Neural cell (in vitro differentiated cells): ENCODE results near the gene FRMD4A. TPM values are rescaled to one million over a fixed set of nuclear protein-coding genes. Genes with fewer than 3 reads are reported as not detected.

Experiments
- H2AFZ ChIP-seq: fragments of 200-600, 300-800 bp; sonication (generic), shearing (Covaris generic); 2 replicates; pipeline ENCODE4 v1.6.0; 2014; ENCODE audit warnings: low read depth, mild to moderate bottlenecking, antibody characterized with exemption, low read length, moderate library complexity
- H3F3A ChIP-seq: fragments of 200-600 bp; shearing (Covaris generic); 2 replicates; pipeline ENCODE4 v1.6.1; 2016; ENCODE audit warnings: mild to moderate bottlenecking, moderate library complexity, mixed read lengths, antibody characterized with exemption, low read length; ENCODE audit not compliant: insufficient read depth, poor library complexity, severe bottlenecking
- H3K27ac ChIP-seq: fragments of 200-600, 300-800 bp; sonication (generic), shearing (Covaris generic); 2 replicates; pipeline ENCODE4 v1.5.1; 2014; ENCODE audit warnings: mild to moderate bottlenecking, low read length, moderate library complexity
- H3K27me3 ChIP-seq: fragments of 300-800, 200-600 bp; sonication (generic), shearing (Covaris generic); 2 replicates; pipeline ENCODE4 v1.6.0; 2014; ENCODE audit warnings: mild to moderate bottlenecking, low read depth, low read length, moderate library complexity; ENCODE audit not compliant: insufficient read depth
- H3K36me3 ChIP-seq: fragments of 300-800, 200-600 bp; sonication (generic), shearing (Covaris generic); 2 replicates; pipeline ENCODE4 v1.5.1; 2014; ENCODE audit warnings: mild to moderate bottlenecking, antibody characterized with exemption, low read length, moderate library complexity; ENCODE audit not compliant: insufficient read depth
- H3K4me2 ChIP-seq: fragments of 300-800, 200-600 bp; sonication (generic), shearing (Covaris generic); 2 replicates; pipeline ENCODE4 v1.6.0; 2014; ENCODE audit warnings: mild to moderate bottlenecking, low read length
- H3K4me3 ChIP-seq: fragments of 300-800, 200-600 bp; sonication (generic), shearing (Covaris generic); 2 replicates; pipeline ENCODE4 v1.5.1; 2014; ENCODE audit warnings: mild to moderate bottlenecking, low read length, moderate library complexity
- H3K79me2 ChIP-seq: fragments of 200-600 bp; shearing (Covaris generic); replicated peaks from 2 replicates; pipeline ENCODE4 v1.6.0; 2014; ENCODE audit warnings: mild to moderate bottlenecking, low read length, moderate library complexity; ENCODE audit not compliant: insufficient read depth
- H3K9ac ChIP-seq: fragments of 300-800, 200-600 bp; sonication (generic), shearing (Covaris generic); 2 replicates; pipeline ENCODE4 v1.6.1; 2016; ENCODE audit warnings: mild to moderate bottlenecking, low read length, mixed read lengths
- H3K9me2 ChIP-seq: fragments of 200-600 bp; shearing (Covaris generic); 2 replicates; pipeline ENCODE4 v1.6.1; 2016; ENCODE audit warnings: mild to moderate bottlenecking, low read length, mixed read lengths; ENCODE audit not compliant: insufficient read depth
- H3K9me3 ChIP-seq: fragments of 200-600, 300-800 bp; sonication (generic), shearing (Covaris generic); 2 replicates; pipeline ENCODE4 v1.6.1; 2016; ENCODE audit warnings: mild to moderate bottlenecking, mixed run types, low read length, moderate library complexity, mixed read lengths
- H4K20me1 ChIP-seq: fragments of 200-600 bp; shearing (Covaris generic); 2 replicates; pipeline ENCODE4 v1.6.1; 2016; ENCODE audit warnings: mild to moderate bottlenecking, mixed run types; ENCODE audit not compliant: insufficient read depth
- EP300 ChIP-seq: fragments of 450-650 bp; conservative IDR thresholded peaks from 2 replicates; pipeline ENCODE4 v1.6.1; 2014; ENCODE audit warnings: antibody characterized with exemption, mild to moderate bottlenecking, moderate library complexity; ENCODE audit not compliant: poor library complexity, severe bottlenecking
- EZH2 ChIP-seq: fragments of 200-600, 300-800 bp; shearing (Covaris generic), sonication (generic); IDR thresholded peaks from 2 replicates; pipeline ENCODE4 v1.6.1; 2014; ENCODE audit warnings: antibody characterized with exemption, low read length, borderline replicate concordance, mild to moderate bottlenecking; ENCODE audit not compliant: insufficient read depth, poor library complexity, severe bottlenecking
- MXI1 ChIP-seq: fragments of 450-650 bp; conservative IDR thresholded peaks from 2 replicates; pipeline ENCODE4 v1.6.1; 2014; ENCODE audit warnings: antibody characterized with exemption, mild to moderate bottlenecking; ENCODE audit not compliant: poor library complexity, severe bottlenecking
- POLR2AphosphoS5 ChIP-seq: IDR thresholded peaks from 2 replicates; pipeline ENCODE4 v1.6.1; 2012
- RAD21 ChIP-seq: fragments of 450-650 bp; conservative IDR thresholded peaks from 2 replicates; pipeline ENCODE4 v1.6.1; 2014; ENCODE audit warnings: antibody characterized with exemption, mild to moderate bottlenecking, moderate library complexity
- SMC3 ChIP-seq: fragments of 450-650 bp; conservative IDR thresholded peaks from 2 replicates; pipeline ENCODE4 v1.6.1; 2014; ENCODE audit warnings: antibody characterized with exemption, mild to moderate bottlenecking, moderate library complexity; ENCODE audit not compliant: poor library complexity
- TAF1 ChIP-seq: IDR thresholded peaks from 2 replicates; pipeline ENCODE4 v1.6.1; 2012; ENCODE audit warnings: low read depth
- polyA plus RNA-seq: library from polyadenylated mRNA; depleted of rRNA; stranded (reverse); fragments of >200 nt; gene quantifications from 2 replicates; pipeline ENCODE4 v1.2.3, GENCODE V29; 2014
- TF ChIP-seq, protein P1 (sequence below): fragments of 450-650 bp; IDR thresholded peaks from 2 replicates; pipeline ENCODE4 v1.5.1; 2014; ENCODE audit warnings: antibody characterized with exemption, mild to moderate bottlenecking, moderate library complexity; ENCODE audit not compliant: poor library complexity, severe bottlenecking
- TF ChIP-seq, protein P2 (sequence below): IDR thresholded peaks from 2 replicates; pipeline ENCODE4 v1.6.1; 2012; ENCODE audit warnings: borderline replicate concordance

The FRMD4A gene
- polyA plus RNA-seq, 1 donor from 2014 or later = 36.5 TPM

DNA sequence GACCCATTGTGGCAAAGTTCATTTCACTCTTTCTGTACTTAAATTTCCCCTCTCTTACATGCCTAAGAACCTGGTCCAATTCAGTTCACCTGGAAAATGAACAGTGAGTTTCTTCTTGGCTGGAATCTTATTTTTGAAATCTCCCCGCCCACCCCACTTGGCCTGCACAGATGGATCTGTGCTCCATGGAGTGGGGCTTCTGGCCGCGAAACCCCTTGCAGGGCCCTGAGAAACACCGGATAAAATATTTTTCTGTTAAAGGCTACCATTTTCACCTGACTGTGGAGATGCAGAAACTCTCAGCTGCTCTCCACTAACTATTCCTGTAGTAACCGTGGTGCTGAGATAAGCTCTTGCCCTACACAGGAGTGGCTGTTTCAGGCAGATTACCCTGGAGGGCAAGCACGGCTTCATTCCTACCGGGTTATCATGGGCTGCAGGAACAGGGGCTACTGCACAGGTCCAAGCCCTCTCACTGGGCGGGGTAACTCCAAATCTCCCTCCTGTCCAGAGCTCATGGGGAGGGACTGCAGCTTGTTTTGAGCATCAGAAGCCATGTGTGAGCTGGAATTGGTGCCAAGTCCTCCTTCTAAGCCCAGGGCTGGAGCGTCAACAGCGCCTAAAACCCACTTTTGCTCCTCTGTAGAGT, 625.1 kb downstream of the FRMD4A start:
- Histone ChIP-seq H2AFZ (no peak overlapping the region), H3K9me3 (no peaks in the 10 kb centered on the region), H4K20me1 (no peaks in the 10 kb centered on the region), H3K9me2 (no peaks in the 10 kb centered on the region), H3K36me3 (peaks cover 8% of the 10 kb centered on the region), H3K79me2 (no peaks in the 10 kb centered on the region), H3F3A (no peaks in the 10 kb centered on the region), H3K4me3 (no peak overlapping the region), H3K4me2 (no peak overlapping the region), H3K27me3 (no peaks in the 10 kb centered on the region), H3K9ac (no peak overlapping the region), H3K27ac (no peak overlapping the region)
- TF ChIP-seq, protein P1, sequence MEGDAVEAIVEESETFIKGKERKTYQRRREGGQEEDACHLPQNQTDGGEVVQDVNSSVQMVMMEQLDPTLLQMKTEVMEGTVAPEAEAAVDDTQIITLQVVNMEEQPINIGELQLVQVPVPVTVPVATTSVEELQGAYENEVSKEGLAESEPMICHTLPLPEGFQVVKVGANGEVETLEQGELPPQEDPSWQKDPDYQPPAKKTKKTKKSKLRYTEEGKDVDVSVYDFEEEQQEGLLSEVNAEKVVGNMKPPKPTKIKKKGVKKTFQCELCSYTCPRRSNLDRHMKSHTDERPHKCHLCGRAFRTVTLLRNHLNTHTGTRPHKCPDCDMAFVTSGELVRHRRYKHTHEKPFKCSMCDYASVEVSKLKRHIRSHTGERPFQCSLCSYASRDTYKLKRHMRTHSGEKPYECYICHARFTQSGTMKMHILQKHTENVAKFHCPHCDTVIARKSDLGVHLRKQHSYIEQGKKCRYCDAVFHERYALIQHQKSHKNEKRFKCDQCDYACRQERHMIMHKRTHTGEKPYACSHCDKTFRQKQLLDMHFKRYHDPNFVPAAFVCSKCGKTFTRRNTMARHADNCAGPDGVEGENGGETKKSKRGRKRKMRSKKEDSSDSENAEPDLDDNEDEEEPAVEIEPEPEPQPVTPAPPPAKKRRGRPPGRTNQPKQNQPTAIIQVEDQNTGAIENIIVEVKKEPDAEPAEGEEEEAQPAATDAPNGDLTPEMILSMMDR = no peak
- TF ChIP-seq MXI1 = no peak
- TF ChIP-seq RAD21 = no peak
- TF ChIP-seq, protein P2, sequence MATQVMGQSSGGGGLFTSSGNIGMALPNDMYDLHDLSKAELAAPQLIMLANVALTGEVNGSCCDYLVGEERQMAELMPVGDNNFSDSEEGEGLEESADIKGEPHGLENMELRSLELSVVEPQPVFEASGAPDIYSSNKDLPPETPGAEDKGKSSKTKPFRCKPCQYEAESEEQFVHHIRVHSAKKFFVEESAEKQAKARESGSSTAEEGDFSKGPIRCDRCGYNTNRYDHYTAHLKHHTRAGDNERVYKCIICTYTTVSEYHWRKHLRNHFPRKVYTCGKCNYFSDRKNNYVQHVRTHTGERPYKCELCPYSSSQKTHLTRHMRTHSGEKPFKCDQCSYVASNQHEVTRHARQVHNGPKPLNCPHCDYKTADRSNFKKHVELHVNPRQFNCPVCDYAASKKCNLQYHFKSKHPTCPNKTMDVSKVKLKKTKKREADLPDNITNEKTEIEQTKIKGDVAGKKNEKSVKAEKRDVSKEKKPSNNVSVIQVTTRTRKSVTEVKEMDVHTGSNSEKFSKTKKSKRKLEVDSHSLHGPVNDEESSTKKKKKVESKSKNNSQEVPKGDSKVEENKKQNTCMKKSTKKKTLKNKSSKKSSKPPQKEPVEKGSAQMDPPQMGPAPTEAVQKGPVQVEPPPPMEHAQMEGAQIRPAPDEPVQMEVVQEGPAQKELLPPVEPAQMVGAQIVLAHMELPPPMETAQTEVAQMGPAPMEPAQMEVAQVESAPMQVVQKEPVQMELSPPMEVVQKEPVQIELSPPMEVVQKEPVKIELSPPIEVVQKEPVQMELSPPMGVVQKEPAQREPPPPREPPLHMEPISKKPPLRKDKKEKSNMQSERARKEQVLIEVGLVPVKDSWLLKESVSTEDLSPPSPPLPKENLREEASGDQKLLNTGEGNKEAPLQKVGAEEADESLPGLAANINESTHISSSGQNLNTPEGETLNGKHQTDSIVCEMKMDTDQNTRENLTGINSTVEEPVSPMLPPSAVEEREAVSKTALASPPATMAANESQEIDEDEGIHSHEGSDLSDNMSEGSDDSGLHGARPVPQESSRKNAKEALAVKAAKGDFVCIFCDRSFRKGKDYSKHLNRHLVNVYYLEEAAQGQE = no peak
- no peak for TF ChIP-seq EP300
- TF ChIP-seq POLR2AphosphoS5 = no peak
- no peak for TF ChIP-seq EZH2
- no peak for TF ChIP-seq SMC3
- no peak for TF ChIP-seq TAF1

DNA sequence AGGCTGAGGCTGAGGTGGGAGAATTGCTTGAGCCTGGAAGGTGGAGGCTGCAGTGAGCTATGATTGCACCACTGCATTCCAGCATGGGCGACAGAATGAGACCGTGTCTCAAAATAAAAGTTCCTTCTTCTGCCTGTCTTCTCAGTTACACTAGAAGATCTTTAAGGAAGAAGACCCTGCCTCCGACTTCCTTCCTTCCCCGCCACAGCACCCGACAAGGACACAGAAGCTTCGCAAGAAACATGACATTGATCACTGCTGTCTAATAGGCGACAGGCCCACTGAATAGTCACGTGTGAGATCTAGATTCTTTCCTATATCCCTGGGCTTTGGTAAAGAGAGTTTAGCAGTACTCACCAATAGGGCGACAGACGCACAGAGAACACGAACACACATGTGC, 625.8 kb downstream of the FRMD4A start:
- H3K27me3 ChIP-seq = no peaks in the 10 kb centered on the region
- H3K79me2 ChIP-seq = no peaks in the 10 kb centered on the region
- H3K36me3 ChIP-seq = peaks cover 8% of the 10 kb centered on the region
- H3K9me3 ChIP-seq = no peaks in the 10 kb centered on the region
- no peak overlapping the region for H3K4me2 ChIP-seq
- TF ChIP-seq SMC3 (no peak), MXI1 (no peak), RAD21 (no peak), TAF1 (no peak), EZH2 (no peak), POLR2AphosphoS5 (no peak), EP300 (no peak)
- TF ChIP-seq, protein P1 = no peak
- TF ChIP-seq, protein P2 = no peak
- H3F3A ChIP-seq = no peaks in the 10 kb centered on the region
- no peaks in the 10 kb centered on the region for H3K9me2 ChIP-seq
- no peak overlapping the region for H3K27ac ChIP-seq
- no peaks in the 10 kb centered on the region for H4K20me1 ChIP-seq
- no peak overlapping the region for H2AFZ ChIP-seq
- H3K4me3 ChIP-seq = no peak overlapping the region
- no peak overlapping the region for H3K9ac ChIP-seq
